MM.1S (cell line): ENCODE data around the gene MAEA.

Experiments
- DNase-seq: peaks from one replicate; pipeline ENCODE4 v3.0.0-alpha.2; 2015
- H2AFZ ChIP-seq: fragments of 300-600 bp; sonication (generic); 2 replicates; pipeline ENCODE4 v1.6.0; 2016; ENCODE audit warnings: antibody characterized with exemption, low read length
- H3F3A ChIP-seq: fragments of 300-600 bp; sonication (generic); 2 replicates; pipeline ENCODE4 v1.6.1; 2016; ENCODE audit warnings: mild to moderate bottlenecking, antibody characterized with exemption, low read length, moderate library complexity, mixed read lengths; ENCODE audit not compliant: insufficient read depth
- H3K27ac ChIP-seq: fragments of 300-600 bp; sonication (generic); 2 replicates; pipeline ENCODE4 v1.5.1; 2016; ENCODE audit warnings: mild to moderate bottlenecking, low read length
- H3K27me3 ChIP-seq: fragments of 300-600 bp; sonication (generic); replicated peaks from 2 replicates; pipeline ENCODE4 v1.6.0; 2016; ENCODE audit warnings: low read length; ENCODE audit not compliant: insufficient read depth
- H3K36me3 ChIP-seq: fragments of 300-600 bp; sonication (generic); replicated peaks from 2 replicates; pipeline ENCODE4 v1.6.1; 2016; ENCODE audit warnings: mild to moderate bottlenecking, low read length, mixed read lengths; ENCODE audit not compliant: insufficient read depth
- H3K4me1 ChIP-seq: fragments of 300-600 bp; sonication (generic); 2 replicates; pipeline ENCODE4 v1.6.1; 2016; ENCODE audit warnings: low read length, mixed read lengths
- H3K4me2 ChIP-seq: fragments of 300-600 bp; sonication (generic); 2 replicates; pipeline ENCODE4 v1.6.0; 2016; ENCODE audit warnings: low read depth, low read length
- H3K4me3 ChIP-seq: fragments of 300-600 bp; sonication (generic); 2 replicates; pipeline ENCODE4 v1.5.1; 2016; ENCODE audit warnings: low read length, mixed read lengths
- H3K79me2 ChIP-seq: fragments of 300-600 bp; sonication (generic); 2 replicates; pipeline ENCODE4 v1.6.1; 2016; ENCODE audit warnings: mixed run types, low read length, mixed read lengths
- H3K9ac ChIP-seq: fragments of 300-600 bp; sonication (generic); 2 replicates; pipeline ENCODE4 v1.6.1; 2016; ENCODE audit warnings: low read length, mixed read lengths
- H3K9me2 ChIP-seq: fragments of 300-600 bp; sonication (generic); replicated peaks from 2 replicates; pipeline ENCODE4 v1.6.1; 2016; ENCODE audit warnings: mild to moderate bottlenecking, low read length, mixed read lengths; ENCODE audit not compliant: insufficient read depth
- H3K9me3 ChIP-seq: fragments of 300-600 bp; sonication (generic); replicated peaks from 2 replicates; pipeline ENCODE4 v1.6.1; 2016; ENCODE audit warnings: mild to moderate bottlenecking, low read length, mixed read lengths; ENCODE audit not compliant: insufficient read depth
- H4K20me1 ChIP-seq: fragments of 300-600 bp; sonication (generic); 2 replicates; pipeline ENCODE4 v1.6.1; 2016; ENCODE audit warnings: mild to moderate bottlenecking, low read length, moderate library complexity, mixed read lengths; ENCODE audit not compliant: insufficient read depth
- CTCF ChIP-seq: fragments of 300-600 bp; sonication (generic); IDR thresholded peaks from 2 replicates; pipeline ENCODE4 v1.5.1; 2016; ENCODE audit warnings: antibody characterized with exemption, low read length, mixed read lengths
- EZH2 ChIP-seq: fragments of 300-600 bp; sonication (generic); optimal IDR thresholded peaks from 2 replicates; pipeline ENCODE3; 2017; ENCODE audit warnings: low read depth, mild to moderate bottlenecking, antibody characterized with exemption, low read length, mixed read lengths
- EZH2phosphoT487 ChIP-seq: fragments of 300-600 bp; sonication (generic); IDR thresholded peaks from 2 replicates; pipeline ENCODE4 v1.6.1; 2018; ENCODE audit warnings: antibody characterized with exemption, low read length

The MAEA gene

GRCh38 chr4:1359976-1360375 lies 70.3 kb downstream of the MAEA start:
- Histone ChIP-seq H3K36me3 (no peaks in the 10 kb centered on the region), H3K9me2 (no peaks in the 10 kb centered on the region), H3K4me2 (no peak overlapping the region), H3K79me2 (no peaks in the 10 kb centered on the region), H3K9ac (no peak overlapping the region), H3F3A (no peaks in the 10 kb centered on the region), H3K9me3 (no peaks in the 10 kb centered on the region), H3K27ac (no peak overlapping the region), H2AFZ (no peak overlapping the region), H3K4me1 (no peaks in the 10 kb centered on the region), H3K27me3 (no peaks in the 10 kb centered on the region), H4K20me1 (no peaks in the 10 kb centered on the region), H3K4me3 (no peak overlapping the region)
- DNase-seq = no peak
- TF ChIP-seq EZH2 (no peak), CTCF (no peak), EZH2phosphoT487 (no peak)

- H3F3A ChIP-seq = no peaks in the 10 kb centered on the region
- no peaks in the 10 kb centered on the region for H4K20me1 ChIP-seq
- H3K9ac ChIP-seq = no peak overlapping the region
- no peaks in the 10 kb centered on the region for H3K27me3 ChIP-seq
- no peaks in the 10 kb centered on the region for H3K79me2 ChIP-seq
- TF ChIP-seq EZH2 = no peak
- no peak for TF ChIP-seq EZH2phosphoT487
- no peak for TF ChIP-seq CTCF
- no peaks in the 10 kb centered on the region for H3K9me3 ChIP-seq
- no peak overlapping the region for H3K4me2 ChIP-seq
- no peaks in the 10 kb centered on the region for H3K9me2 ChIP-seq
- H2AFZ ChIP-seq = no peak overlapping the region
- H3K4me1 ChIP-seq = no peaks in the 10 kb centered on the region
- no peaks in the 10 kb centered on the region for H3K36me3 ChIP-seq
- no peak overlapping the region for H3K4me3 ChIP-seq
- no peak for DNase-seq
- no peak overlapping the region for H3K27ac ChIP-seq
Measured at GRCh38 chr4:1360423-1361283, 71.0 kb downstream of the MAEA start.

- no peaks in the 10 kb centered on the region for H3K4me1 ChIP-seq
- H3K9me2 ChIP-seq = no peaks in the 10 kb centered on the region
- no peaks in the 10 kb centered on the region for H3F3A ChIP-seq
- H4K20me1 ChIP-seq = no peaks in the 10 kb centered on the region
- H2AFZ ChIP-seq = no peak overlapping the region
- H3K4me2 ChIP-seq = no peak overlapping the region
- no peak overlapping the region for H3K9ac ChIP-seq
- no peaks in the 10 kb centered on the region for H3K27me3 ChIP-seq
- H3K9me3 ChIP-seq = no peaks in the 10 kb centered on the region
- no peak overlapping the region for H3K27ac ChIP-seq
- no peak for DNase-seq
- no peaks in the 10 kb centered on the region for H3K79me2 ChIP-seq
- no peak overlapping the region for H3K4me3 ChIP-seq
- H3K36me3 ChIP-seq = no peaks in the 10 kb centered on the region
- TF ChIP-seq EZH2 (no peak), EZH2phosphoT487 (no peak), CTCF (no peak)
Measured at GRCh38 chr4:1361431-1361830, 71.7 kb downstream of the MAEA start.
